Astrocyte (in vitro differentiated cells and primary cell): ENCODE data around the gene ARHGAP23.

Experiments
- CTCF ChIP-seq: IDR thresholded peaks from 2 replicates; pipeline ENCODE4 v1.5.1; 2011; ENCODE audit warnings: low read depth, mild to moderate bottlenecking, inconsistent platforms, low read length, moderate library complexity; ENCODE audit not compliant: insufficient read depth
- EZH2 ChIP-seq: IDR thresholded peaks from 2 replicates; pipeline ENCODE4 v1.6.1; 2012; ENCODE audit warnings: mild to moderate bottlenecking, low read length, inconsistent platforms; ENCODE audit not compliant: insufficient read depth

- TF ChIP-seq CTCF (no peak), EZH2 (no peak)
Observed at GRCh38 chr17:38418062-38418692, 10.1 kb upstream of the ARHGAP23 start.
